HepG2 (cell line): ENCODE results near the gene ABCG1.

Experiments used
- CREB1 ChIP-seq, 2 experiments: fragments of 450-650 bp in 1 of 2; IDR thresholded peaks; 2 replicates each; pipeline ENCODE4 v1.6.1; 2016 to 2017; ENCODE audit warnings: control low read depth in 1 of 2, mild to moderate bottlenecking in 1 of 2, missing compliant biosample characterization in 1 of 2, missing genetic modification characterization in 1 of 2
- ETV6 ChIP-seq: sonication (generic); formaldehyde crosslinking; conservative IDR thresholded peaks from 2 replicates; pipeline ENCODE4 v1.4.0; 2020; ENCODE audit warnings: missing genetic modification reagents
- HNRNPK ChIP-seq: fragments of 200-400 bp; formaldehyde crosslinking; IDR thresholded peaks from 2 replicates; pipeline ENCODE4 v1.6.1; 2018; ENCODE audit warnings: low read length, low read depth, moderate library complexity, mild to moderate bottlenecking; ENCODE audit not compliant: poor library complexity, severe bottlenecking
- POLR2A ChIP-seq, 2 experiments: IDR thresholded peaks; 2 replicates each; pipeline ENCODE4 v1.6.1; 2011; ENCODE audit warnings: low read depth in 2 of 2, low read length in 2 of 2, mild to moderate bottlenecking in 1 of 2, moderate library complexity in 1 of 2; ENCODE audit not compliant: insufficient read depth in 1 of 2
- RBM39 ChIP-seq: fragments of 200-400 bp; formaldehyde crosslinking; IDR thresholded peaks from one replicate; pipeline ENCODE4 v1.6.1; 2018; ENCODE audit warnings: antibody characterized with exemption, mild to moderate bottlenecking, low read depth, low read length; ENCODE audit not compliant: poor library complexity, severe bottlenecking
- TAF1 ChIP-seq: sonication (generic); formaldehyde crosslinking; IDR thresholded peaks from 2 replicates; pipeline ENCODE4 v1.4.0; 2020; ENCODE audit warnings: missing genetic modification reagents
- TCF7L2 ChIP-seq: IDR thresholded peaks from 2 replicates; pipeline ENCODE4 v1.6.1; 2011; ENCODE audit warnings: mild to moderate bottlenecking, low read depth, low read length, moderate library complexity
- ZFP82 ChIP-seq: sonication (generic); formaldehyde crosslinking; IDR thresholded peaks from 2 replicates; pipeline ENCODE4 v1.5.1; 2020; ENCODE audit warnings: mild to moderate bottlenecking, missing genetic modification reagents, borderline replicate concordance
- ZKSCAN8 ChIP-seq: IDR thresholded peaks from 2 replicates; pipeline ENCODE4 v1.6.1; 2016; ENCODE audit warnings: borderline replicate concordance, missing genetic modification reagents, missing compliant biosample characterization
- ZNF274 ChIP-seq: sonication (generic); formaldehyde crosslinking; IDR thresholded peaks from 2 replicates; pipeline ENCODE4 v1.5.1; 2020; ENCODE audit warnings: mild to moderate bottlenecking, missing genetic modification reagents
- TF ChIP-seq, protein P1 (sequence below): sonication (generic); formaldehyde crosslinking; IDR thresholded peaks from 2 replicates; pipeline ENCODE4 v1.5.0; 2020; ENCODE audit warnings: mild to moderate bottlenecking, missing genetic modification reagents, moderate library complexity
- TF ChIP-seq, protein P2 (sequence below): sonication (generic); formaldehyde crosslinking; IDR thresholded peaks from 2 replicates; pipeline ENCODE4 v1.4.0; 2020; ENCODE audit warnings: missing genetic modification reagents

- TF ChIP-seq, protein P1, sequence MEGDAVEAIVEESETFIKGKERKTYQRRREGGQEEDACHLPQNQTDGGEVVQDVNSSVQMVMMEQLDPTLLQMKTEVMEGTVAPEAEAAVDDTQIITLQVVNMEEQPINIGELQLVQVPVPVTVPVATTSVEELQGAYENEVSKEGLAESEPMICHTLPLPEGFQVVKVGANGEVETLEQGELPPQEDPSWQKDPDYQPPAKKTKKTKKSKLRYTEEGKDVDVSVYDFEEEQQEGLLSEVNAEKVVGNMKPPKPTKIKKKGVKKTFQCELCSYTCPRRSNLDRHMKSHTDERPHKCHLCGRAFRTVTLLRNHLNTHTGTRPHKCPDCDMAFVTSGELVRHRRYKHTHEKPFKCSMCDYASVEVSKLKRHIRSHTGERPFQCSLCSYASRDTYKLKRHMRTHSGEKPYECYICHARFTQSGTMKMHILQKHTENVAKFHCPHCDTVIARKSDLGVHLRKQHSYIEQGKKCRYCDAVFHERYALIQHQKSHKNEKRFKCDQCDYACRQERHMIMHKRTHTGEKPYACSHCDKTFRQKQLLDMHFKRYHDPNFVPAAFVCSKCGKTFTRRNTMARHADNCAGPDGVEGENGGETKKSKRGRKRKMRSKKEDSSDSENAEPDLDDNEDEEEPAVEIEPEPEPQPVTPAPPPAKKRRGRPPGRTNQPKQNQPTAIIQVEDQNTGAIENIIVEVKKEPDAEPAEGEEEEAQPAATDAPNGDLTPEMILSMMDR (CRISPR knock-in tag) = no peak
- no peak for TF ChIP-seq POLR2A (IDR thresholded peaks at IDR 0.05; ENCODE audit: insufficient read depth in 1 of 2, low read depth in 2 of 2, low read length in 2 of 2)
- TF ChIP-seq HNRNPK = no peak
- no peak for TF ChIP-seq ZFP82
- TF ChIP-seq TCF7L2 = no peak
- TF ChIP-seq ZKSCAN8 (CRISPR knock-in tag) = no peak
- no peak for TF ChIP-seq ETV6 (CRISPR knock-in tag)
- no peak for TF ChIP-seq CREB1 (IDR thresholded peaks at IDR 0.05)
- no peak for TF ChIP-seq CREB1 (CRISPR knock-in tag; IDR thresholded peaks at IDR 0.05)
- TF ChIP-seq TAF1 (CRISPR knock-in tag) = no peak
- no peak for TF ChIP-seq ZNF274
- no peak for TF ChIP-seq RBM39
- TF ChIP-seq, protein P2, sequence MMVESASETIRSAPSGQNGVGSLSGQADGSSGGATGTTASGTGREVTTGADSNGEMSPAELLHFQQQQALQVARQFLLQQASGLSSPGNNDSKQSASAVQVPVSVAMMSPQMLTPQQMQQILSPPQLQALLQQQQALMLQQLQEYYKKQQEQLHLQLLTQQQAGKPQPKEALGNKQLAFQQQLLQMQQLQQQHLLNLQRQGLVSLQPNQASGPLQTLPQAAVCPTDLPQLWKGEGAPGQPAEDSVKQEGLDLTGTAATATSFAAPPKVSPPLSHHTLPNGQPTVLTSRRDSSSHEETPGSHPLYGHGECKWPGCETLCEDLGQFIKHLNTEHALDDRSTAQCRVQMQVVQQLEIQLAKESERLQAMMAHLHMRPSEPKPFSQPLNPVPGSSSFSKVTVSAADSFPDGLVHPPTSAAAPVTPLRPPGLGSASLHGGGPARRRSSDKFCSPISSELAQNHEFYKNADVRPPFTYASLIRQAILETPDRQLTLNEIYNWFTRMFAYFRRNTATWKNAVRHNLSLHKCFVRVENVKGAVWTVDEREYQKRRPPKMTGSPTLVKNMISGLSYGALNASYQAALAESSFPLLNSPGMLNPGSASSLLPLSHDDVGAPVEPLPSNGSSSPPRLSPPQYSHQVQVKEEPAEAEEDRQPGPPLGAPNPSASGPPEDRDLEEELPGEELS (CRISPR knock-in tag) = no peak
These were observed 13.4 kb downstream of the ABCG1 start for GRCh38 chr21:42232176-42232825.
